OCI-LY3 (cell line): ENCODE measurements around the gene DENND6A.

Source experiments
- H2AFZ ChIP-seq: fragments of 200-600, 300-600 bp; shearing (Covaris generic); 2 replicates; pipeline ENCODE4 v1.6.0; 2014; ENCODE audit warnings: antibody characterized with exemption, low read depth, low read length
- H3K27ac ChIP-seq: fragments of 200-600, 300-600 bp; sonication (generic); 2 replicates; pipeline ENCODE4 v1.5.1; 2014; ENCODE audit warnings: mild to moderate bottlenecking, low read length, moderate library complexity, mixed read lengths
- H3K27me3 ChIP-seq: fragments of 200-600, 300-600 bp; sonication (generic); 2 replicates; pipeline ENCODE4 v1.6.1; 2014; ENCODE audit warnings: low read depth, low read length, mixed read lengths
- H3K36me3 ChIP-seq: fragments of 200-600, 300-600 bp; sonication (generic); replicated peaks from 2 replicates; pipeline ENCODE3; 2014; ENCODE audit warnings: low read depth, low read length, mixed read lengths
- H3K4me1 ChIP-seq: fragments of 300-600, 200-600 bp; sonication (generic); 2 replicates; pipeline ENCODE4 v1.6.1; 2014; ENCODE audit warnings: low read length, mixed read lengths
- H3K4me2 ChIP-seq: fragments of 200-600, 300-600 bp; sonication (generic); 2 replicates; pipeline ENCODE4 v1.6.1; 2014; ENCODE audit warnings: low read length, mixed read lengths
- H3K4me3 ChIP-seq: fragments of 300-600, 200-600 bp; sonication (generic); 2 replicates; pipeline ENCODE4 v1.5.1; 2014; ENCODE audit warnings: antibody characterized with exemption, mild to moderate bottlenecking, low read length, moderate library complexity
- H3K79me2 ChIP-seq: fragments of 300-600, 200-600 bp; shearing (Covaris generic); 2 replicates; pipeline ENCODE4 v1.6.1; 2014; ENCODE audit warnings: mild to moderate bottlenecking, low read length, mixed read lengths
- H3K9ac ChIP-seq: fragments of 300-600, 200-600 bp; shearing (Covaris generic); 2 replicates; pipeline ENCODE4 v1.6.0; 2014; ENCODE audit warnings: mild to moderate bottlenecking, low read length, moderate library complexity
- H3K9me3 ChIP-seq: fragments of 200-600, 300-600 bp; shearing (Covaris generic); 2 replicates; pipeline ENCODE4 v1.6.1; 2014; ENCODE audit warnings: low read length, mixed read lengths; ENCODE audit not compliant: insufficient read depth
- H4K20me1 ChIP-seq: fragments of 200-600, 300-600 bp; sonication (generic); 2 replicates; pipeline ENCODE4 v1.6.1; 2016; ENCODE audit warnings: low read length, mixed read lengths; ENCODE audit not compliant: insufficient read depth
- CTCF ChIP-seq: fragments of 200-600, 300-600 bp; sonication (generic); IDR thresholded peaks from 2 replicates; pipeline ENCODE4 v1.5.1; 2014; ENCODE audit warnings: antibody characterized with exemption, low read length, low read depth
- EZH2phosphoT487 ChIP-seq: fragments of 200-600 bp; shearing (Covaris generic); IDR thresholded peaks from 2 replicates; pipeline ENCODE4 v1.6.1; 2018; ENCODE audit warnings: antibody characterized with exemption, mixed run types, low read depth

DENND6A gene

DNA sequence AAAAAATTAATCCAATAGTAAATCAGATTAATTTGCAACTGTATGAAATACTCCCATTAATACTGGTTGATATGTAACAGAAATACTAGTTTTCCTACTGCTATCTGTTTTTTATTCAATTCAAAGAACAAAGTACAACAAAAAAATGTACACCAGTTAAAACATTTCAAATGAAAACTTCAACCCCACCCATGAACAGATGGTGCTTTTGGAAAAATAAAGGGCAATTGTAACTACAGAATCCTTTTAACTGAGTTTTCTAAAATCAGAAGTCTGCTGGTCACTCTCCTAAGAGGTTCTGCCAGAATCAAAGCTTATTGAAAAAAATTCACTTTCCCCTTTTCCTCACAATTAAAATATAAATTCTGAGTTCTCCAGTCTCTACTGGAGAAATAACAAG is 34.3 kb downstream of the DENND6A start:
- peaks cover 31% of the 10 kb centered on the region for H3K36me3 ChIP-seq
- H3K4me1 ChIP-seq, result no peaks in the 10 kb centered on the region
- no peak overlapping the region for H3K4me2 ChIP-seq
- H3K27me3 ChIP-seq, result no peaks in the 10 kb centered on the region
- no peaks in the 10 kb centered on the region for H3K79me2 ChIP-seq
- H2AFZ ChIP-seq, result no peak overlapping the region
- no peak overlapping the region for H3K4me3 ChIP-seq
- no peak overlapping the region for H3K27ac ChIP-seq
- H4K20me1 ChIP-seq, result no peaks in the 10 kb centered on the region
- TF ChIP-seq CTCF, result no peak
- TF ChIP-seq EZH2phosphoT487, result no peak
- H3K9me3 ChIP-seq, result no peaks in the 10 kb centered on the region
- no peak overlapping the region for H3K9ac ChIP-seq

DNA sequence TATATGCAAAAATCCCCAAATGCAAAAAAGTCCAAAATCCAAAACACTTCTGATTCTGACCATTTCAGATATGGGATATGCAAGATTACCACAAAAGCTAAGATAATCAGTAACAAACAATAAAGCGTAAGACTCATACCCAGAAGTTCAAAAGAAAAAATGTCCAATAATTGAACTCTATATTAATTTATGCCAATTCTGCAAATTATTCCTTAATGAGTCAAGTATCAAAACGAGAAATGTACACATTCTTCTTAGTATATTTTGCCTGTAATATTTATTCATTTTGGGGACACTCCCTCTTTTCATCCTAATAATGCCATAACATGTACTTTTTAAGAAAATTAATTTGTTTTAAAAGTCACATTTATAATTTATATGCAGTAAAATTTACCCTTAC is 37.1 kb downstream of the DENND6A start:
- no peak overlapping the region for H3K4me3 ChIP-seq

GRCh38 chr3:57654267-57654666 is 38.6 kb downstream of the DENND6A start:
- peaks cover 44% of the 10 kb centered on the region for H3K36me3 ChIP-seq
- H3K9ac ChIP-seq, result no peak overlapping the region
- H2AFZ ChIP-seq, result no peak overlapping the region
- no peak for TF ChIP-seq EZH2phosphoT487
- no peak for TF ChIP-seq CTCF
- no peaks in the 10 kb centered on the region for H3K27me3 ChIP-seq
- H3K9me3 ChIP-seq, result no peaks in the 10 kb centered on the region
- H3K79me2 ChIP-seq, result no peaks in the 10 kb centered on the region
- H3K27ac ChIP-seq, result no peak overlapping the region
- H3K4me1 ChIP-seq, result no peaks in the 10 kb centered on the region
- H4K20me1 ChIP-seq, result no peaks in the 10 kb centered on the region
- no peak overlapping the region for H3K4me3 ChIP-seq
- no peak overlapping the region for H3K4me2 ChIP-seq

More for the DNA sequence above, 37.1 kb downstream of the DENND6A start:
- no peak overlapping the region for H3K9ac ChIP-seq
- H3K4me1 ChIP-seq, result no peaks in the 10 kb centered on the region
- no peak overlapping the region for H2AFZ ChIP-seq
- no peaks in the 10 kb centered on the region for H3K79me2 ChIP-seq
- H3K36me3 ChIP-seq, result peaks cover 44% of the 10 kb centered on the region
- no peaks in the 10 kb centered on the region for H3K9me3 ChIP-seq
- no peak overlapping the region for H3K27ac ChIP-seq
- no peaks in the 10 kb centered on the region for H3K27me3 ChIP-seq
- TF ChIP-seq CTCF, result no peak
- no peak for TF ChIP-seq EZH2phosphoT487
- no peak overlapping the region for H3K4me2 ChIP-seq
- H4K20me1 ChIP-seq, result no peaks in the 10 kb centered on the region

GRCh38 chr3:57652203-57652602 is 40.7 kb downstream of the DENND6A start:
- Histone ChIP-seq H3K79me2 (no peaks in the 10 kb centered on the region), H4K20me1 (no peaks in the 10 kb centered on the region), H3K4me1 (no peaks in the 10 kb centered on the region), H3K27me3 (no peaks in the 10 kb centered on the region), H3K4me2 (no peak overlapping the region), H3K4me3 (no peak overlapping the region), H3K9ac (no peak overlapping the region), H3K27ac (no peak overlapping the region), H2AFZ (no peak overlapping the region), H3K36me3 (peaks cover 42% of the 10 kb centered on the region), H3K9me3 (no peaks in the 10 kb centered on the region)
- TF ChIP-seq EZH2phosphoT487, result no peak
- no peak for TF ChIP-seq CTCF
